SK-N-SH treated with all-trans-retinoic acid at 6 μM for 48 hours (cell line): ENCODE data around the gene MVK.
A peak's percentile ranks its signal among the peaks of the same experiment; 100 is the strongest.

Experiments
- ATAC-seq: fragments of 200-7000 bp; cut with Tn5 transposase; 3 replicates; pipeline ENCODE4 v1.9.1; 2020; ENCODE audit warnings: mild to moderate bottlenecking, moderate library complexity
- CREB5 ChIP-seq: fragments of 250-450 bp; sonication (Bioruptor Pico); IDR thresholded peaks from 2 replicates; pipeline ENCODE4 v1.5.1; 2020; ENCODE audit warnings: low read depth, mild to moderate bottlenecking, moderate library complexity
- CSRNP3 ChIP-seq: fragments of 250-450 bp; sonication (Bioruptor Pico); IDR thresholded peaks from 2 replicates; pipeline ENCODE4 v1.5.1; 2021; ENCODE audit warnings: mild to moderate bottlenecking, moderate library complexity
- ESRRG ChIP-seq: fragments of 250-450 bp; sonication (Bioruptor Pico); IDR thresholded peaks from 2 replicates; pipeline ENCODE4 v1.6.1; 2021; ENCODE audit warnings: mild to moderate bottlenecking
- GLIS3 ChIP-seq: fragments of 250-450 bp; sonication (Bioruptor Pico); IDR thresholded peaks from 2 replicates; pipeline ENCODE4 v1.5.0; 2020; ENCODE audit warnings: mild to moderate bottlenecking, moderate library complexity
- PATZ1 ChIP-seq: fragments of 250-450 bp; sonication (Bioruptor Pico); IDR thresholded peaks from 2 replicates; pipeline ENCODE4 v1.8.0; 2020; ENCODE audit warnings: mild to moderate bottlenecking, moderate library complexity, borderline replicate concordance
- POU6F1 ChIP-seq: fragments of 250-450 bp; sonication (Bioruptor Pico); IDR thresholded peaks from 2 replicates; pipeline ENCODE4 v1.8.0; 2021; ENCODE audit warnings: low read depth, mild to moderate bottlenecking, moderate library complexity, borderline replicate concordance
- PPARA ChIP-seq: fragments of 250-450 bp; sonication (Bioruptor Pico); IDR thresholded peaks from 2 replicates; pipeline ENCODE4 v1.5.0; 2020; ENCODE audit warnings: mild to moderate bottlenecking, borderline replicate concordance
- SNAI2 ChIP-seq: fragments of 250-450 bp; sonication (Bioruptor Pico); IDR thresholded peaks from 2 replicates; pipeline ENCODE4 v1.5.0; 2020; ENCODE audit warnings: mild to moderate bottlenecking, moderate library complexity
- TCF4 ChIP-seq: fragments of 250-450 bp; sonication (Bioruptor Pico); IDR thresholded peaks from 2 replicates; pipeline ENCODE4 v1.8.0; 2021; ENCODE audit warnings: mild to moderate bottlenecking, moderate library complexity, borderline replicate concordance
- TOX ChIP-seq: fragments of 250-450 bp; sonication (Bioruptor Pico); IDR thresholded peaks from 2 replicates; pipeline ENCODE4 v1.8.0; 2021; ENCODE audit warnings: mild to moderate bottlenecking, moderate library complexity, borderline replicate concordance
- TSHZ2 ChIP-seq: fragments of 250-450 bp; sonication (Bioruptor Pico); IDR thresholded peaks from 2 replicates; pipeline ENCODE4 v1.5.0; 2020; ENCODE audit warnings: mild to moderate bottlenecking, moderate library complexity
- ZC3H10 ChIP-seq: fragments of 250-450 bp; sonication (Bioruptor Pico); IDR thresholded peaks from 2 replicates; pipeline ENCODE4 v1.5.1; 2021; ENCODE audit warnings: mild to moderate bottlenecking, moderate library complexity
- ZFP30 ChIP-seq: fragments of 450-650 bp; formaldehyde crosslinking; IDR thresholded peaks from 2 replicates; pipeline ENCODE4 v1.5.0; 2022; ENCODE audit warnings: mild to moderate bottlenecking, moderate library complexity
- ZNF70 ChIP-seq: fragments of 450-650 bp; formaldehyde crosslinking; IDR thresholded peaks from 2 replicates; pipeline ENCODE4 v1.5.0; 2020; ENCODE audit warnings: mild to moderate bottlenecking, moderate library complexity
- ZNF8 ChIP-seq: fragments of 450-650 bp; formaldehyde crosslinking; IDR thresholded peaks from 2 replicates; pipeline ENCODE4 v1.5.0; 2020; ENCODE audit warnings: mild to moderate bottlenecking, moderate library complexity

Gene MVK

GRCh38 chr12:109527489-109528123 lies 46.0 kb upstream of the MVK start (continued):
- TF ChIP-seq TSHZ2 (no peak), TCF4 (CRISPR knock-in tag) (no peak), POU6F1 (CRISPR knock-in tag) (no peak), SNAI2 (CRISPR knock-in tag) (no peak), PATZ1 (no peak), ZC3H10 (CRISPR knock-in tag) (no peak)

- TF ChIP-seq CSRNP3 (CRISPR knock-in tag), result no peak
- no peak; the same call in 1 of the 2 replicates for TF ChIP-seq TCF4 (CRISPR knock-in tag)
- no peak for TF ChIP-seq ESRRG (CRISPR knock-in tag)
- no peak for TF ChIP-seq ZNF70 (CRISPR knock-in tag)
- TF ChIP-seq PPARA, result no peak
- TF ChIP-seq ZFP30 (CRISPR knock-in tag), result no peak
- no peak for TF ChIP-seq ZNF8 (CRISPR knock-in tag)
- TF ChIP-seq TOX (CRISPR knock-in tag), result no peak
- TF ChIP-seq CREB5, result no peak
- TF ChIP-seq SNAI2 (CRISPR knock-in tag), result no peak
- TF ChIP-seq, all 23 proteins: peak for 0
These were observed 43.6 kb upstream of the MVK start for GRCh38 chr12:109529691-109530640.

GRCh38 chr12:109531411-109531810 lies 42.2 kb upstream of the MVK start:
- no peak; the same call in 2 of the 3 replicates for ATAC-seq
- no peak for TF ChIP-seq GLIS3 (CRISPR knock-in tag)
- TF ChIP-seq TSHZ2, result no peak
- TF ChIP-seq SNAI2 (CRISPR knock-in tag), result 0 out of 2 replicates have a peak, but pooled peaks have one; percentile 13
- 0 out of 2 replicates have a peak, but pooled peaks have one; percentile 10 for TF ChIP-seq PPARA
- no peak; the same call in 1 of the 2 replicates for TF ChIP-seq ZNF8 (CRISPR knock-in tag)
- peak; percentile 91 for TF ChIP-seq TCF4 (CRISPR knock-in tag)
- no peak for TF ChIP-seq PATZ1

More at GRCh38 chr12:109529691-109530640, 43.6 kb upstream of the MVK start:
- no peak; the same call in 2 of the 3 replicates for ATAC-seq
